Stomach (tissue), 9 donors: Measurements from ENCODE around the gene RIOK2. TPM values are rescaled to one million over a fixed set of nuclear protein-coding genes. Genes with fewer than 3 reads are reported as not detected.
A peak's percentile ranks its signal among the peaks of the same experiment; 100 is the strongest.
"Not testable (repeated sequence)": the region's sequence is repeated elsewhere in the genome, so short reads cannot be mapped to it uniquely, and the experiment has no call there.

ENCODE experiments used
- DNase-seq, 2 donors: peaks; one replicate each; pipeline versions ENCODE4 v3.0.0 to v3.0.0-alpha.2; 2013 to 2019
- H3K27ac ChIP-seq, 5 donors: fragments of 200-600 bp in 4 of 5; sonication (generic) in 4 of 5; one replicate each; pipeline ENCODE4 v1.5.1; 2013 to 2019; ENCODE audit warnings: mild to moderate bottlenecking in 1 of 5, moderate library complexity in 1 of 5
- H3K27me3 ChIP-seq, 3 donors: fragments of 200-600 bp; sonication (generic); one replicate each; pipeline ENCODE4 v1.5.1; 2017 to 2019; ENCODE audit warnings: mixed run types in 1 of 3
- H3K36me3 ChIP-seq, 4 donors: fragments of 200-600 bp; sonication (generic); 1 replicate in 3 of 4; 2 replicates in 1 of 4; pipeline ENCODE4 v1.5.1; 2016 to 2019
- H3K4me1 ChIP-seq, 4 donors: fragments of 200-600 bp; sonication (generic); one replicate each; pipeline ENCODE4 v1.5.1; 2016 to 2019
- H3K4me3 ChIP-seq, 4 donors: fragments of 200-600 bp; sonication (generic) in 3 of 4; one replicate each; pipeline ENCODE4 v1.5.1; 2016 to 2019; ENCODE audit warnings: mild to moderate bottlenecking in 1 of 4
- H3K9me3 ChIP-seq, 4 donors: fragments of 200-600 bp; sonication (generic); one replicate each; pipeline ENCODE4 v1.5.1; 2016 to 2019
- EP300 ChIP-seq: sonication (generic); formaldehyde crosslinking; IDR thresholded peaks from one replicate; pipeline ENCODE4 v1.6.1; 2017; ENCODE audit warnings: antibody characterized with exemption
- POLR2A ChIP-seq, 4 donors: fragments of 450-650 bp; IDR thresholded peaks; one replicate each; pipeline ENCODE4 v1.6.1; 2016; ENCODE audit warnings: antibody characterized with exemption in 4 of 4, control low read depth in 2 of 4, mild to moderate bottlenecking in 1 of 4, moderate library complexity in 1 of 4
- POLR2AphosphoS5 ChIP-seq, 3 donors: sonication (generic); formaldehyde crosslinking; IDR thresholded peaks; one replicate each; pipeline ENCODE4 v1.6.1; 2016; ENCODE audit warnings: antibody characterized with exemption in 3 of 3
- WGBS, 5 donors: extraction: QIAGEN DNeasy Blood & Tissue Kit in 3 of 5; methylation state at CpG; one replicate each; pipeline versions ENCODE4 v1.1.5 to v1.1.7; 2013 to 2018; 5-methylcytosine and 5-hydroxymethylcytosine counted together
- intact Hi-C: fragments of 100-400 bp; cut with DNase I; formaldehyde crosslinking; loops from one replicate; pipeline ENCODE4 v1.15.1; 2023; ENCODE audit warnings: low total_unique reads
- polyA plus RNA-seq, 3 donors: library from polyadenylated mRNA; stranded (reverse); fragments of 200-250 nt; gene quantifications; one replicate each; pipeline ENCODE4 v1.2.3, GENCODE V29; 2013
- total RNA-seq, 5 donors: library from RNA; depleted of rRNA; stranded (reverse); fragments of >200 nt; gene quantifications; one replicate each; pipeline versions ENCODE4 v1.1.0 to v1.2.3, GENCODE V29; 2014 to 2016
- TF ChIP-seq, protein P1 (sequence below), 7 experiments: fragments of 450-650 bp in 4 of 7; fragments of 200-600 bp in 3 of 7; sonication (generic) in 3 of 7; IDR thresholded peaks; one replicate each; pipeline ENCODE4 v1.5.1; 2016 to 2019; ENCODE audit warnings: antibody characterized with exemption in 7 of 7, control low read depth in 2 of 7, mild to moderate bottlenecking in 1 of 7
- donor health status: healthy with polysubstance abuse.
- donor health status: Bipolar disorder and iron deficiency.
- donor health status: healthy.

RIOK2 gene
- total and polyA plus RNA-seq, 8 donors: 1.2 to 42.2 (median 11.1) TPM

DNA sequence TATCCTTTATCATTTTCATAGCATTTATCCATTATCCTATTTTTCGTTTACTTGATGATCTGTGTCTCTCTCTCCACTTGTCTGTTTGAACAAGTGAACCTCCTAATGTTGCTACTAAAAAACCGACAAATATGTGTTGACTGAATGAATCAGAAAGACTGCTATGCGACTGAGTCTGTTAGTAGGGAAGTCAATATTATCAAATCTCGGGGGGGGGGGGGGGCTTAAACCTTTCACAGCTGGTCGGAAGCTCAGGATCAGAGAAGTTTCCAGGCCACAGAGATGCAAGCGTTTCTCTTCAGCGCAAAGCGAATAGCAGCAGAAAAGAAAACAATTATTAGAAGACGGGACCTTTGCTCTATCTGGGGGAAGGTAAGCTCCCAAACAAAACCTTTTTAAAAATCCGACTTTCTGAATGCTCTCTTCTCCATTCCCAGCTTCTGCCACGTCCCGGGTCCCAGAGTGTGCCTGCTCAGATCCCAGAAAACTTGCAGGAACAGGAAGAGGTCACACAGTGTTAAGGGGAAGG, 412 bp downstream of the RIOK2 start:
- H3K27ac ChIP-seq: peak overlapping the region; percentile 88 to 93 (median 92)
- peaks cover 13 to 20% (median 16%) of the 10 kb centered on the region in 4 donors for H3K36me3 ChIP-seq
- no peaks in the 10 kb centered on the region for H3K9me3 ChIP-seq
- intact Hi-C loops: no loop called here
- peak in 1 of 2 donors; percentile 43 for DNase-seq
- TF ChIP-seq POLR2A (IDR thresholded peaks at IDR 0.05) (peak in 1 of 4 donors; percentile 17), POLR2AphosphoS5 (IDR thresholded peaks at IDR 0.05) (no peak)
- H3K27me3 ChIP-seq: no peaks in the 10 kb centered on the region
- peaks cover 9 to 32% (median 28%) of the 10 kb centered on the region in 4 donors for H3K4me1 ChIP-seq
- WGBS, 5 donors: 0 to 1% (median 0%) methylated on average over 10 to 12 of the region's 12 CpGs
- peak overlapping the region; percentile 70 to 89 (median 80) for H3K4me3 ChIP-seq

DNA sequence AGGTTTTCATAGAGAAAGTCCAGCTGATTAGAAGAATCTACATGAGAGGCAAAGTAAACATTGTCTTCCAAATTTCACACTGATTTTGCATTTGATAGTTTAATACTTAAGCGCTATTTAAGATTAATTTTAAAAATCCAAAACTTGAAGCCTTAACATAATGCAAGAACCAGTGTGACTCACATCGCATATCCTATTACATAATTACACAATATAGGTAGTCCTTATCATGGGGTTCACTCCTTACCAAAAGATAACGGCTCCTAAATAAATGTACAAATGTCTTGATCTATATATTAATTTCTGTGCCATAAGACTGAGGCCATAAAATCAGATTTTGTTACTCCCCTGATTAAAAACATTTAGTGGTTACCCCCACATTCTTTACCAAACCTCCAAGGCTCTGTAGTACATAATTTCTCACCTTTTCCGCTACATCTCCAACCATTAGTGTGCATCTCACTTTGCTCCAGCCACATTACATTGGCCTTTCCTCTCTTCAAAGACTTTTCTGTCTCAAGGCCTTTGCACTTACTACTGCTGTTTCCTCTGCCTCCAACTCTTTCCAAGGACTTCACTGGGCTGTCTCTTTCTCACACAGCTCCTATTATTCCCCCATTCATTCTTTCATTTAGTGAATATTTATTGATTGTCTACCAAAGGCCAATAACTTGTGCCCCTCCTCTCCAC, 1.0 kb downstream of the RIOK2 start:
- no peak for DNase-seq
- no peak for TF ChIP-seq EP300
- no peak for TF ChIP-seq POLR2AphosphoS5 (IDR thresholded peaks at IDR 0.05)
- no peak for TF ChIP-seq POLR2A (IDR thresholded peaks at IDR 0.05)
- TF ChIP-seq, protein P1, sequence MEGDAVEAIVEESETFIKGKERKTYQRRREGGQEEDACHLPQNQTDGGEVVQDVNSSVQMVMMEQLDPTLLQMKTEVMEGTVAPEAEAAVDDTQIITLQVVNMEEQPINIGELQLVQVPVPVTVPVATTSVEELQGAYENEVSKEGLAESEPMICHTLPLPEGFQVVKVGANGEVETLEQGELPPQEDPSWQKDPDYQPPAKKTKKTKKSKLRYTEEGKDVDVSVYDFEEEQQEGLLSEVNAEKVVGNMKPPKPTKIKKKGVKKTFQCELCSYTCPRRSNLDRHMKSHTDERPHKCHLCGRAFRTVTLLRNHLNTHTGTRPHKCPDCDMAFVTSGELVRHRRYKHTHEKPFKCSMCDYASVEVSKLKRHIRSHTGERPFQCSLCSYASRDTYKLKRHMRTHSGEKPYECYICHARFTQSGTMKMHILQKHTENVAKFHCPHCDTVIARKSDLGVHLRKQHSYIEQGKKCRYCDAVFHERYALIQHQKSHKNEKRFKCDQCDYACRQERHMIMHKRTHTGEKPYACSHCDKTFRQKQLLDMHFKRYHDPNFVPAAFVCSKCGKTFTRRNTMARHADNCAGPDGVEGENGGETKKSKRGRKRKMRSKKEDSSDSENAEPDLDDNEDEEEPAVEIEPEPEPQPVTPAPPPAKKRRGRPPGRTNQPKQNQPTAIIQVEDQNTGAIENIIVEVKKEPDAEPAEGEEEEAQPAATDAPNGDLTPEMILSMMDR (IDR thresholded peaks at IDR 0.05): no peak
- no peaks in the 10 kb centered on the region for H3K27me3 ChIP-seq
- intact Hi-C loops: no loop called here
- peak overlapping the region; percentile 70 to 89 (median 80) for H3K4me3 ChIP-seq
- WGBS, 5 donors: 38 to 60% (median 50%) methylated on average over 4 of the region's 4 CpGs
- H3K36me3 ChIP-seq: peaks cover 18 to 26% (median 22%) of the 10 kb centered on the region in 4 donors
- H3K9me3 ChIP-seq: no peaks in the 10 kb centered on the region
- H3K4me1 ChIP-seq: peaks cover 9 to 32% (median 28%) of the 10 kb centered on the region in 4 donors
- peak overlapping the region in 3 of 5 donors; percentile 88 to 93 (median 92) for H3K27ac ChIP-seq

DNA sequence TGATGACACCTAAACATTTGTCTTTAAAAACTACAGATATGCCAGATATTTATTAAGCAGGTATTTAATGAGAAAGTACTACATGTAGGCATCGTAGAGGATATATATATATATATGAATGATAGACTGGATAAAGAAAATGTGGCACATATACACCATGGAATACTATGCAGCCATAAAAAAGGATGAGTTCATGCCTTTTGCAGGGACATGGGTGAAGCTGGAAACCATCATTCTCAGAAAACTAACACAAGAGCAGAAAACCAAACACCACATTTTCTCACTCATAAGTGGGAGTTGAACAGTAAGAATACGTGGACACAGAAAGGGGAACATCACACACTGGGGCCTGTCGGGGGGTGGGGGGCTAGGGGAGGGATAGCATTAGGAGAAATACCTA, 3.6 kb downstream of the RIOK2 start:
- intact Hi-C loops: not testable (repeated sequence)

DNA sequence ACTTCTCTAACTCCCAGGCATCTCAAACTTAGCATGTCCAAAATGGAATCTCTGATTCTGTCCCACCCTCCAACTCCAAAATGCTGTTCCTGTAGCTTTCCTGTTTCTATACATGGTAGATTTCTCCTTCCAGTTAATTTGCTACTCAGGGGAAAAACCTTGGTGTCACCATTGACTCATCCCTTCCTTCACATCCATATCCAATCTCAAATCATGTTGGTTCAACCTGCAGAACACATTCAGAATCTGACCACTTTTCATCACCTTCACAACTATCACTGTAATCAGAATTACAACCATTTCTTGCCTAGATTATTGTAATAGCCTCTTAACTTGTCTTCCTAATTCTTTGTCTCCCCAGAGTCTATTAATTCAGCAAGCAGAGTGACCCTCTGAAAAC, 10.8 kb downstream of the RIOK2 start:
- no peaks in the 10 kb centered on the region for H3K27me3 ChIP-seq
- H3K36me3 ChIP-seq: peaks cover 24 to 100% (median 99%) of the 10 kb centered on the region in 4 donors
- intact Hi-C loops: no loop called here
- DNase-seq: no peak
- H3K27ac ChIP-seq: no peak overlapping the region
- peaks cover 0 to 6% (median 2%) of the 10 kb centered on the region in 4 donors for H3K4me1 ChIP-seq
- no peak overlapping the region for H3K4me3 ChIP-seq
- TF ChIP-seq POLR2AphosphoS5 (IDR thresholded peaks at IDR 0.05) (no peak), POLR2A (IDR thresholded peaks at IDR 0.05) (no peak), EP300 (no peak)
- TF ChIP-seq, protein P1 (IDR thresholded peaks at IDR 0.05): no peak
- H3K9me3 ChIP-seq: no peaks in the 10 kb centered on the region

More for the DNA sequence above, 3.6 kb downstream of the RIOK2 start:
- H3K27me3 ChIP-seq, H3K9me3 ChIP-seq, H3K4me3 ChIP-seq, DNase-seq, H3K27ac ChIP-seq: not testable (repeated sequence)
- peaks cover 9 to 32% (median 28%) of the 10 kb centered on the region in 4 donors for H3K4me1 ChIP-seq
- 64 to 100% (median 85%) methylated on average over 3 of the region's 3 CpGs for WGBS, 5 donors
- H3K36me3 ChIP-seq: peaks cover 35 to 52% (median 47%) of the 10 kb centered on the region in 4 donors

DNA sequence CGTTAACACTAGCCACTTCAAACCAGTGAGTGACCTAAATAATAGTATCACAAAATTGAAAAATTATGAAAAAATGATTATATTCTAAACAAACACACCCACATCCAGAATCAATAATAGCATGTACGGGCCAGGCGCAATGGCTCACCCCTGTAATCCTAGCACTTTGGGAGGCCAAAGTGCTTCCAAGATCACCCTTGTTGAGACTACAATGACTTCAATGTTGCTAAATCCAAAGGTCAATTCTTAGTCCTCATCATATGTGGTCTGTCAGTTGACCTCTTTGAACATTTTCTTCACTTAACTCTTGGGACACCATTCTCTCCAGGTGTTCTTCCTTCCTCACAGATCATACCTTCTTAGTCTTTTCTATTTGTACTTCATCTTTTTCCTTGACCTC, 11.3 kb downstream of the RIOK2 start:
- H3K4me3 ChIP-seq: no peak overlapping the region
- WGBS, 5 donors: 68 to 82% (median 79%) methylated on average over 3 of the region's 3 CpGs
- no peaks in the 10 kb centered on the region for H3K27me3 ChIP-seq
- intact Hi-C loops: no loop called here
- H3K9me3 ChIP-seq: no peaks in the 10 kb centered on the region
- peaks cover 0 to 11% (median 4%) of the 10 kb centered on the region in 4 donors for H3K4me1 ChIP-seq
- peaks cover 20 to 100% (median 99%) of the 10 kb centered on the region in 4 donors for H3K36me3 ChIP-seq
- no peak for DNase-seq
- TF ChIP-seq EP300: no peak
- TF ChIP-seq, protein P1 (IDR thresholded peaks at IDR 0.05): no peak
- TF ChIP-seq POLR2AphosphoS5 (IDR thresholded peaks at IDR 0.05): no peak
- no peak for TF ChIP-seq POLR2A (IDR thresholded peaks at IDR 0.05)
- no peak overlapping the region for H3K27ac ChIP-seq
